Measurements from ENCODE around the gene NEK5. TPM values are rescaled to one million over a fixed set of nuclear protein-coding genes. Genes with fewer than 3 reads are reported as not detected.

NEK5 gene
- total RNA-seq, 1 experiment from 2014 or later = not detected

DNA sequence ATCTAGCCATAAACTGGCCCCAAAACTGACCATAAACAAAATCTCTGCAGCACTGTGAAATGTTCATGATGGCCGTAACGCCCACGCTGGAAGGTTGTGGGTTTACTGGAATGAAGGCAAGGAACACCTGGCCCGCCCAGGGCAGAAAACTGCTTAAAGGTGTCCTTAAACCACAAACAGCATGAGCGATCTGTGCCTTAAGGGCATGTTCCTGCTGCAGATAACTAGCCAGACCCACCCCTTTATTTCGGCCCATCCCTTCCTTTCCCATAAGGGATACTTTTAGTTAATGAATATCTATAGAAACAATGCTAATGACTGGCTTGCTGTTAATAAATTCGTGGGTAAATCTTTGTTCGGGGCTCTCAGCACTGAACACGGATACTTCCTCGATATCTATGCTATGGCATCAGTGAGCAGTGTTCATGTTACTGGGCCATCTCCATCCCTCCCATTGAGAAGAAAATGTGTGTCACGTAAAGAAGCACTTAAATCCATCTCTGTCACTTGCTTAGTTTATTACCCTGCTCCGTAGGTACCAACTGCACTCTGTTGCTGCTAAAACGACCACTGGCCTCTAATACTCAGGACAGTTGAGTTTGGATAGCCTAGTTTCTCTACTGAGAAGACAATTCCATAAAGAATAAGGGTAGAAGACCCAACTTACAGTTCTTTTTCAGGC, 122.9 kb downstream of the NEK5 start:
- Histone ChIP-seq H3K27ac (no peak overlapping the region), H3K4me1 (replicated peaks; ENCODE audit: insufficient read depth) (no peaks in the 10 kb centered on the region), H3K9me3 (ENCODE audit: insufficient read depth, low read depth) (no peaks in the 10 kb centered on the region), H4K20me1 (ENCODE audit: insufficient read depth) (no peaks in the 10 kb centered on the region), H3K9me2 (ENCODE audit: insufficient read depth) (no peaks in the 10 kb centered on the region), H2AFZ (no peak overlapping the region), H3K36me3 (ENCODE audit: low read depth) (no peaks in the 10 kb centered on the region), H3F3A (ENCODE audit: insufficient read depth, low read depth) (no peaks in the 10 kb centered on the region), H3K27me3 (ENCODE audit: insufficient read depth, low read depth) (peaks cover 4% of the 10 kb centered on the region; the same call in 1 of the 2 replicates), H3K4me2 (no peak overlapping the region), H3K4me3 (no peak overlapping the region), H3K79me2 (ENCODE audit: low read depth) (no peaks in the 10 kb centered on the region)
- ChIA-PET POLR2A (ENCODE audit: unreplicated experiment) (no interaction called here), CTCF (no interaction called here)
- TF ChIP-seq EZH2 (IDR thresholded peaks at IDR 0.05; ENCODE audit: low read depth) (no peak), CTCF (conservative IDR thresholded peaks at IDR 0.05) (no peak)
- intact Hi-C loops (cut with micrococcal nuclease; ENCODE audit: unreplicated experiment) = no loop called here
- DNase-seq = no peak
- no TSS peak for BruUV-seq (replicated peaks)

DNA sequence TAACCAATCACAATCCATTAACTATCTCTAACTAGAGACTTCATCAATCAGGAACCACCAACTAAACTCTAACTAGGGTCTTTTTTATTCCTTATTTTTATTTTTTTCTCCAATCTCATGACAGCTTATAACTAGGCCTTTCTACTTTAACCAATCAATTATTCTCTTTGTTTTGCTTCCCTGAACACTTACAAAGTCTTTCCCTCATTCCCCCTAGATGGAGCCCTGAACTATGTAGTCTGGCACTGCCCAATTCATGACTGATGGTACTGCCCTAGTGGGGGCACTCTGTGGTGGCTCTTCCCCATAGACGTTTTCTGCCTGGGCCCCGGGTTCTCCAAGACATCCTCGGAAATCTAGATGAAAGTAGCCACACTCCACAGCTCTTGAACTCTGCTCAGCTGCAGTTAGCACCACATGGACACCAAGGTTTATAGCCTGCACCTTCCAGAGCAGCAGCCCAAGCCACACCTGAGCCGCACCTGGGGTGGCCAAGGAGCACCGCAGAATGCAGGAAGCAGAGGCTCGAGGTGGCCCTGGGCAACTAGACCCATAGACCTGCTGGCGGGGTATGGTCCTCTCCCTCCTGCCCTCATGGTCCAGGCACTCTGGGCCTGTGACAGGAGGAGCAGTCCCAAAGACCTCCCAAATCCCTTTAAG, 124.2 kb downstream of the NEK5 start:
- H3K79me2 ChIP-seq (ENCODE audit: low read depth) = no peaks in the 10 kb centered on the region
- POLR2A ChIA-PET (ENCODE audit: unreplicated experiment) = no interaction called here
- H3K9me3 ChIP-seq (ENCODE audit: insufficient read depth, low read depth) = no peaks in the 10 kb centered on the region
- no peak overlapping the region for H2AFZ ChIP-seq
- intact Hi-C loops (cut with micrococcal nuclease; ENCODE audit: unreplicated experiment) = no loop called here
- CTCF ChIA-PET = no interaction called here
- H3K4me3 ChIP-seq = no peak overlapping the region
- TF ChIP-seq CTCF (conservative IDR thresholded peaks at IDR 0.05) (no peak), EZH2 (IDR thresholded peaks at IDR 0.05; ENCODE audit: low read depth) (no peak)
- H3F3A ChIP-seq (ENCODE audit: insufficient read depth, low read depth) = no peaks in the 10 kb centered on the region
- H3K27me3 ChIP-seq (ENCODE audit: insufficient read depth, low read depth) = peaks cover 4% of the 10 kb centered on the region; the same call in 1 of the 2 replicates
- H4K20me1 ChIP-seq (ENCODE audit: insufficient read depth) = no peaks in the 10 kb centered on the region
- no peaks in the 10 kb centered on the region for H3K9me2 ChIP-seq (ENCODE audit: insufficient read depth)
- no peaks in the 10 kb centered on the region for H3K36me3 ChIP-seq (ENCODE audit: low read depth)
- no peak overlapping the region for H3K4me2 ChIP-seq
- no peak for DNase-seq
- H3K4me1 ChIP-seq (replicated peaks; ENCODE audit: insufficient read depth) = no peaks in the 10 kb centered on the region
- no peak overlapping the region for H3K27ac ChIP-seq
- BruUV-seq (replicated peaks) = no TSS peak

- POLR2A ChIA-PET (ENCODE audit: unreplicated experiment) = interaction anchor here (0.5 kb wide), 1 partner anchor 111 kb away, joined by 9 read pairs; no protein-coding TSS in a partner anchor
- H3F3A ChIP-seq (ENCODE audit: insufficient read depth, low read depth) = no peaks in the 10 kb centered on the region; the same call in 1 of the 2 replicates
- H3K79me2 ChIP-seq (ENCODE audit: low read depth) = no peaks in the 10 kb centered on the region
- no peaks in the 10 kb centered on the region for H3K9me2 ChIP-seq (ENCODE audit: insufficient read depth)
- H2AFZ ChIP-seq = no peak overlapping the region
- intact Hi-C loops (cut with micrococcal nuclease; ENCODE audit: unreplicated experiment) = no loop called here
- peaks cover 4% of the 10 kb centered on the region; the same call in 1 of the 2 replicates for H3K27me3 ChIP-seq (ENCODE audit: insufficient read depth, low read depth)
- H3K4me1 ChIP-seq (replicated peaks; ENCODE audit: insufficient read depth) = peaks cover 10% of the 10 kb centered on the region
- no peaks in the 10 kb centered on the region for H3K36me3 ChIP-seq (ENCODE audit: low read depth)
- BruUV-seq (replicated peaks) = no TSS peak
- no peaks in the 10 kb centered on the region for H4K20me1 ChIP-seq (ENCODE audit: insufficient read depth)
- no peak overlapping the region for H3K4me3 ChIP-seq
- no peak overlapping the region for H3K27ac ChIP-seq
- CTCF ChIA-PET = interaction anchor here (0.7 kb wide), 1 partner anchor 132 kb away, joined by 3 read pairs; no protein-coding TSS in a partner anchor
- DNase-seq = no peak
- no peaks in the 10 kb centered on the region for H3K9me3 ChIP-seq (ENCODE audit: insufficient read depth, low read depth)
- TF ChIP-seq EZH2 (IDR thresholded peaks at IDR 0.05; ENCODE audit: low read depth) = no peak
- no peak for TF ChIP-seq CTCF (conservative IDR thresholded peaks at IDR 0.05)
- H3K4me2 ChIP-seq = no peak overlapping the region
These were observed 125.3 kb downstream of the NEK5 start for GRCh38 chr13:52003541-52003940.
